GM12873 (cell line): ENCODE results near the gene APOF.

Source experiments
- TF ChIP-seq, protein P1 (sequence below): IDR thresholded peaks from 2 replicates; pipeline ENCODE4 v1.5.1; 2012; ENCODE audit warnings: low read depth, mild to moderate bottlenecking, moderate library complexity, low read length, control low read depth; ENCODE audit not compliant: insufficient read depth; ENCODE audit errors: missing control alignments

Gene APOF

DNA sequence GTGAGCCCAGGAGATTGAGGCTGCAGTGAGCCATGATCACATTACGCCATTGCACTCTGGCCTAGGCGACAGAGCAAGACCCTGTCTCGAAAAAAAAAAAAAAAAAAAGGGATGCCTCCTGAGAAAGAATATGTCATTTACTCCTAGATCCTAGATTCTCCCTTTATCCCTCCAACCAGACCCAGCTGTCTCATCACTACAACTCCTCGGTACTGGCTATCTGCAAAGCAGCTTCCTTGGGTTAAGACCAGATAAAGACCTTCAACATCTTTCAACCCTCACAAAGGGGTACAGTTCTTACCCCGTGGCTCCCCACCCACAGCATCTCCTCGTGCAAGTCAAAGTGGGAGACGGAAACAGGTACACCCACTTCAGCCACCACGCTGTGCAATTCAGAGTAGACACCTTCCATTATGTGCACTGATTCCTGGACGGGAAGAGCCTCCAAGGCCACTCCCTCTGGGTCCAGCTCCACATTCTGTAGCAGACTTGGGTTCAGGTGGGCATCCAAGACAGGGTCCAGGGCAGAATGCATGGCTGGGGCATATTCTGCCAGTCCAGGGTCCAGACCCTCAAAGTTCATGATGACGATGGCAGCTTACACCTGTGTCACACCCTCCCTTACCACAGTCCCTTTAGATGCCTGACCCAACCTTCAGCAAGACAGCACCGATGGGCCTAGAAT is 30.0 kb downstream of the APOF start:
- TF ChIP-seq, protein P1, sequence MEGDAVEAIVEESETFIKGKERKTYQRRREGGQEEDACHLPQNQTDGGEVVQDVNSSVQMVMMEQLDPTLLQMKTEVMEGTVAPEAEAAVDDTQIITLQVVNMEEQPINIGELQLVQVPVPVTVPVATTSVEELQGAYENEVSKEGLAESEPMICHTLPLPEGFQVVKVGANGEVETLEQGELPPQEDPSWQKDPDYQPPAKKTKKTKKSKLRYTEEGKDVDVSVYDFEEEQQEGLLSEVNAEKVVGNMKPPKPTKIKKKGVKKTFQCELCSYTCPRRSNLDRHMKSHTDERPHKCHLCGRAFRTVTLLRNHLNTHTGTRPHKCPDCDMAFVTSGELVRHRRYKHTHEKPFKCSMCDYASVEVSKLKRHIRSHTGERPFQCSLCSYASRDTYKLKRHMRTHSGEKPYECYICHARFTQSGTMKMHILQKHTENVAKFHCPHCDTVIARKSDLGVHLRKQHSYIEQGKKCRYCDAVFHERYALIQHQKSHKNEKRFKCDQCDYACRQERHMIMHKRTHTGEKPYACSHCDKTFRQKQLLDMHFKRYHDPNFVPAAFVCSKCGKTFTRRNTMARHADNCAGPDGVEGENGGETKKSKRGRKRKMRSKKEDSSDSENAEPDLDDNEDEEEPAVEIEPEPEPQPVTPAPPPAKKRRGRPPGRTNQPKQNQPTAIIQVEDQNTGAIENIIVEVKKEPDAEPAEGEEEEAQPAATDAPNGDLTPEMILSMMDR = no peak

DNA sequence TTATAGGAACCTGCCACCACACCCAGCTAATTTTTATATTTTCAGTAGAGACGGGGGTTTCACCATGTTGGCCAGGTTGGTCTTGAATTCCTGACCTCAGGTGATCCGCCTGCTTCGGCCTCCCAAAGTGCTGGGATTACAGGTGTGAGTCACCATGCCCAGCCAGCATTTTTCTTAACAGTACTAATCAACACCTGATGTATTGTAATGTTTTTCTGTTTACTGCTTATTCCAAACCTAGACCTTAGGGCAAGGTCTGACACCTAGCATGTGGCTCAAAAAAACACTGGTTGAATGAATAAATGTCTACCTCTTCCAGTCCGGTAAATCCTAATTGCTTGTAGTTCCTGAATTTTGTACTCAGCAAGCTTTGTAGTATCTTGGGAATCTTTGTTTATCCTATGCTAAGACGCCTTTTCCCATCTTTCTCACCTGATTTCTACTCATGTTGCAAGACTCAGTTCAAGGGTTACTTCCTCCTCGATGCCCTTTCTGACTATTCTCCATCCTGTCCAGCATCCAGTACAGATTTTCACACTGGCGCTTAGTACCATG is 31.6 kb downstream of the APOF start:
- TF ChIP-seq, protein P1 = no peak

DNA sequence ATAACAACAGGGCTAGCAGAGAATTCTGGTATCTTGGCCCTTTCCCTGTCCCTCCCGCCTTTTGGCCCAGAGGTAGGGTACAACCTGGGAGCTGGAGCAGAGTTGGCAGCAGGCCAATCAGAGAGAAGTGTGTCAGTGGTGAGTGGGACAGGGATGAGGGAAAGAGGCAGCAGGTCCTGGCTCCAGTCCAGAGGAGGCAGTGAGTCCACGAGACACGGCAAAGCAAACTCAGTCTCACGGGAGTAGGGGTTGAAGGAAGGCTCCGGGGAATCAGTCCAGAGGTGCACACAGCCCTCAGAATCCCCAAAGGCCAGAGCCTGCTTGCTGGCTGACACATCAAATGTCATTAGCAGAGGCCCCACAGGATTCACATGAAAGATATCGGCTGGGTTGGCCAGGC is 36.1 kb downstream of the APOF start:
- TF ChIP-seq, protein P1 = no peak

DNA sequence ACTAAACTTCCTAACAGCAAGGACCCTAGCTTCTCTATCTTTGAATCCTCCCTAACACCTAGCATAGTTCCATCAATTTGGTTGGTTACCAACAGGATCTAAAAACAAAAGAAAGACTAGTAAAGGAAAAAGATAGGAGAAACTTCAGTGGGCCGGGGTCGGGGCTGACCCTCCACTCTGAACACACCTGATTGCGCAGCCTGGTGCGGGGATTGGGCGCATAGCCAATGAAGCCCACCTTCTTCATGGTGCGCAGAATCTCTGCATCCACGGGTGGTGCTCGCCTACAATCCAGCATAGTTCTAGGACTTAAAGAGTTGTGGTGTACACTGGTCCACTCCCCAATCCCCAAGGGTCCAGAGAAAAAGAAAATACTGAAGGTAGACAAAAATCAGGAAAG is 36.5 kb downstream of the APOF start:
- TF ChIP-seq, protein P1 = no peak

DNA sequence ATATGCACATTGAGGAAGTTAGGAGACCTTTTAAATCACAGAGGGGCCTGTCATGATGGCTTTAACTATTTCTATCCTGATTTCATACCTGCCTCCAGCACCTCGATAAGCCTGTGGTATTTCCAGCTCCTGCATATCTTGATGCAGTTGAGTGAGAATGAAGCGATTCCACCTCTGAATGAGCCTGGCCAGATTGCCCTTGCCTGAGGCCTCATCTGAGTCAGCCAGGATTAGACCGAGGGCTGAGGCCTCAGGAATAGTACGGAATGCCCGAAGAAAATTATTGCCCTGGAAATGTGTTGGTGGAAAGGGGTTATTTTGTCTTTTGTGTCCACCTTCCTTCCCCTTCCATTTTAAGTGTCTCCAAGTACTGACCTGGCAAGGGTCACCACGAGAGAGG is 38.5 kb downstream of the APOF start:
- TF ChIP-seq, protein P1 = no peak

DNA sequence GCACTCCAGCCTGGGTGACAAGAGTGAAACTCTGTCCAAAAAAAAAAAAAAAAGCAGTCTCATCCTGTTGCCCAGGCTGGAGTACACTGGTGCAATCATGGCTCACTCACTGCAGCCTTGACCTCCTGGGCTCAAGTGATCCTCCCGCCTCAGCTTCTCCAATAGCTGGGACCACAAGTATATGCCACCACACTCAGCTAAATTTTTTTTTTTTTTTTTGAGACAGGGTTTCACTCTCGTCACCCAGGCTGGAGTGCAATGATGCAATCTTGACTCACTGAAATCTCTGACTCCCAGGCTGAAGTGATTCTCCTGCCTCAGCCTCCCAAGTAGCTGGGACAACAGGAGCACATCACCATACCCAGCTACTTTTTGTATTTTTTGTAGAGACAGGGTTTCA is 41.6 kb downstream of the APOF start:
- TF ChIP-seq, protein P1 = no peak

DNA sequence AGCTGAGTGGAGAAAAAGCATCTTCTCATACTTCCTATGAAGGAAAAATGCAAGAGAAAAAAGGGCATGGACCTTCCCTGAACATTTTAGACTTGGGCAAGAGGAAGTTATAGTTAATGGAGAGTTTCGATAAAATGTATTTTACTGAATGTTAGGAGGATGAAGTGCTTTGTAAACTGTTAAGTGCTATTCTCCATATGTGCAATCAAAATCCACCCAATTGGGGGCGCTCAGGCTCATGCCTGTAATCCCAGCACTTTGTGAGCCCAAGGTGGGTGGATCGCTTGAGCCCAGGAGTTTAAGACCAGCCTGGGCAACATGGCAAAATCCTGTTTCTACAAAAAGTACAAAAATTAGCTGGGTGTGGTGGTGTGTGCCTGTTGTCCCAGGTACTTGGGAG is 45.0 kb downstream of the APOF start:
- TF ChIP-seq, protein P1 = peak; percentile 8
